GM23338 (cell line): ENCODE measurements around the gene AP1S3. TPM values are rescaled to one million over a fixed set of nuclear protein-coding genes. Genes with fewer than 3 reads are reported as not detected.

Experiments
- ATAC-seq: fragments of 200-7000 bp; cut with Tn5 transposase; 3 replicates; pipeline ENCODE4 v1.9.1; 2020
- DNase-seq: peaks from one replicate; pipeline ENCODE4 v3.0.0-alpha.2; 2015; ENCODE audit warnings: low spot score
- H2AFZ ChIP-seq: fragments of 200-600 bp; sonication (generic); 2 replicates; pipeline ENCODE4 v1.8.0; 2016; ENCODE audit warnings: antibody characterized with exemption, mild to moderate bottlenecking, moderate library complexity
- H3F3A ChIP-seq: fragments of 200-600 bp; sonication (generic); replicated peaks from 2 replicates; pipeline ENCODE4 v1.8.0; 2017; ENCODE audit warnings: antibody characterized with exemption, mixed run types, low read depth
- H3K27ac ChIP-seq: fragments of 200-600 bp; sonication (generic); 2 replicates; pipeline ENCODE4 v1.6.1; 2016; ENCODE audit warnings: low read depth
- H3K27me3 ChIP-seq: fragments of 200-600 bp; sonication (generic); 2 replicates; pipeline ENCODE4 v1.8.0; 2016; ENCODE audit warnings: mild to moderate bottlenecking, mixed run types, moderate library complexity; ENCODE audit not compliant: insufficient read depth
- H3K36me3 ChIP-seq: fragments of 200-600 bp; sonication (generic); 2 replicates; pipeline ENCODE4 v1.8.0; 2016; ENCODE audit warnings: mild to moderate bottlenecking; ENCODE audit not compliant: insufficient read depth
- H3K4me1 ChIP-seq: fragments of 200-600 bp; sonication (generic); 2 replicates; pipeline ENCODE4 v1.8.0; 2016; ENCODE audit warnings: mild to moderate bottlenecking, moderate library complexity; ENCODE audit not compliant: insufficient read depth
- H3K4me2 ChIP-seq: fragments of 200-600 bp; sonication (generic); 2 replicates; pipeline ENCODE4 v1.7.1; 2017; ENCODE audit warnings: mixed run types
- H3K4me3 ChIP-seq: fragments of 200-600 bp; sonication (generic); 2 replicates; pipeline ENCODE4 v1.6.1; 2016; ENCODE audit warnings: mixed run types
- H3K79me2 ChIP-seq: fragments of 200-600 bp; sonication (generic); replicated peaks from 2 replicates; pipeline ENCODE4 v1.8.0; 2017; ENCODE audit warnings: mild to moderate bottlenecking; ENCODE audit not compliant: insufficient read depth
- H3K9me2 ChIP-seq: fragments of 200-600 bp; sonication (generic); 2 replicates; pipeline ENCODE4 v1.8.0; 2017; ENCODE audit not compliant: insufficient read depth
- H4K20me1 ChIP-seq: fragments of 200-600 bp; sonication (generic); replicated peaks from 2 replicates; pipeline ENCODE4 v1.8.0; 2017; ENCODE audit warnings: mild to moderate bottlenecking; ENCODE audit not compliant: insufficient read depth
- H3K27ac Mint-ChIP-seq: 2 replicates; pipeline ENCODE4 v1.8.0; 2020; ENCODE audit warnings: inconsistent platforms, mild to moderate bottlenecking, moderate library complexity, mixed read lengths
- H3K27me3 Mint-ChIP-seq: 3 replicates; pipeline ENCODE4 v1.8.0; 2022; ENCODE audit warnings: low read depth, mild to moderate bottlenecking, moderate library complexity, mixed read lengths, inconsistent platforms; ENCODE audit not compliant: insufficient read depth, poor library complexity
- H3K36me3 Mint-ChIP-seq: 3 replicates; pipeline ENCODE4 v1.8.0; 2021; ENCODE audit warnings: low read depth, mild to moderate bottlenecking, inconsistent platforms, moderate library complexity, mixed read lengths
- H3K4me1 Mint-ChIP-seq: 3 replicates; pipeline ENCODE4 v1.8.0; 2020; ENCODE audit warnings: mild to moderate bottlenecking, inconsistent platforms, mixed read lengths
- H3K4me3 Mint-ChIP-seq: 3 replicates; pipeline ENCODE4 v1.8.0; 2021; ENCODE audit warnings: moderate library complexity, mild to moderate bottlenecking, inconsistent platforms, mixed read lengths
- H3K9me3 Mint-ChIP-seq: 3 replicates; pipeline ENCODE4 v1.8.0; 2020; ENCODE audit warnings: moderate library complexity, mild to moderate bottlenecking, inconsistent platforms, mixed read lengths
- CREB1 ChIP-seq: fragments of 250-450 bp; sonication (Bioruptor Pico); IDR thresholded peaks from 2 replicates; pipeline ENCODE4 v1.5.0; 2020; ENCODE audit warnings: low read depth, mild to moderate bottlenecking, moderate library complexity
- EZH2 ChIP-seq: fragments of 200-600 bp; sonication (generic); IDR thresholded peaks from one replicate; pipeline ENCODE4 v1.8.0; 2017; ENCODE audit warnings: antibody characterized with exemption, mild to moderate bottlenecking, low read depth; ENCODE audit not compliant: unreplicated experiment
- EZH2phosphoT487 ChIP-seq: fragments of 200-600 bp; sonication (generic); IDR thresholded peaks from one replicate; pipeline ENCODE4 v1.8.1; 2018; ENCODE audit warnings: antibody characterized with exemption; ENCODE audit not compliant: unreplicated experiment
- JUNB ChIP-seq: IDR thresholded peaks from one replicate; pipeline ENCODE4 v1.6.1; 2016; ENCODE audit warnings: antibody characterized with exemption; ENCODE audit not compliant: unreplicated experiment
- NANOG ChIP-seq: IDR thresholded peaks from 2 replicates; pipeline ENCODE4 v1.6.1; 2016; ENCODE audit warnings: antibody characterized with exemption, borderline replicate concordance
- POLR2AphosphoS5 ChIP-seq: IDR thresholded peaks from 2 replicates; pipeline ENCODE4 v1.6.1; 2016; ENCODE audit warnings: antibody characterized with exemption, low read depth
- STAT1 ChIP-seq: IDR thresholded peaks from one replicate; pipeline ENCODE4 v1.6.1; 2016; ENCODE audit warnings: antibody characterized with exemption; ENCODE audit not compliant: unreplicated experiment
- ZNF114 ChIP-seq: fragments of 250-450 bp; sonication (Bioruptor Pico); IDR thresholded peaks from 2 replicates; pipeline ENCODE4 v1.5.0; 2020; ENCODE audit warnings: mild to moderate bottlenecking, moderate library complexity
- ZNF331 ChIP-seq: fragments of 250-450 bp; sonication (Bioruptor Pico); IDR thresholded peaks from 2 replicates; pipeline ENCODE4 v1.5.0; 2020; ENCODE audit warnings: low read depth, mild to moderate bottlenecking, moderate library complexity
- polyA plus RNA-seq: library from polyadenylated mRNA; unstranded; fragments of >200 nt; fragmentation: Nextera tagmentation; extraction: Ambion mirVana; gene quantifications from 2 replicates; pipeline ENCODE4 v1.2.1, GENCODE V29; 2016
- total RNA-seq: library from RNA; depleted of rRNA; stranded (reverse); fragments of >200 nt; shearing (Covaris generic); gene quantifications from 2 replicates; pipeline ENCODE4 v1.2.3, GENCODE V29; 2014
- TF ChIP-seq, protein P1 (sequence below), 2 experiments: fragments of 200-600 bp in 1 of 2; sonication (generic) in 1 of 2; conservative IDR thresholded peaks; 2 replicates each; pipeline versions ENCODE4 v1.5.1 to v1.6.1; 2016 to 2017; ENCODE audit warnings: antibody characterized with exemption in 2 of 2, low read depth in 2 of 2, mild to moderate bottlenecking in 2 of 2, moderate library complexity in 1 of 2
- TF ChIP-seq, protein P2 (sequence below): IDR thresholded peaks from one replicate; pipeline ENCODE4 v1.6.1; 2018; ENCODE audit warnings: antibody characterized with exemption; ENCODE audit not compliant: unreplicated experiment

The AP1S3 gene
- total and polyA plus RNA-seq, 2 experiments from 2014 or later: 8.8 to 25.5 TPM

DNA sequence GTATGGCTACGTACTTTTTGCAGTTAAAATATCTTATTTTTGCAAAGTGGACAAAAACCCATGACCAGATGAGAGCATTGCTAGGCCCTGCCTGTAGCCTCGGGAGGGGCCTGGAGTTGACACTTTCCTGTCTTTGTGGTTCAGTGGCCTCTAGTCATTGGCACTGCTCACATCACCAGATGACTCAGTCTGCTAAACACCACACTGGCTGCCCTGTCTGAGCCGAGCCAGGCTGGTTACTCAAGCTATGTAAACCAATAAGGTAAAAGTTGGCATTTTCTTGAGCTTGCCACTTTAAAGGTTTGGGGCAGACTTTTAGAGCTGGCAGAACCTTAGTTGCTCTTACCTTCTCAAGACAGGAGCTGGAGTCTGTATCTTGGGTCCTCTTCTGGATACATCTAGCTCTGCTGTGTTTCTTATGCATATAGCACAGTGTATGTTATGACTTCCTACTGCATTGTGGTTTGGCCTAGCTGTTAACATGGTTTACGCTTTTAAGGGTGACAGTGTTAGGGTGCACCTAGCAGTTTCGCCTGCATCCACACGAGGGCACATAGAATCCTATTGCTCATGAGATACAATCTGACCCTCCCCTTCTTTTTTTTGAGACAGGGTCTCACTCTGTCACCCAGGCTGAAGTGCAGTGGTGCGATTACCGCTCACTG lies 76.4 kb downstream of the AP1S3 start:
- no peaks in the 10 kb centered on the region for H3K4me1 ChIP-seq
- DNase-seq: peak; percentile 64

DNA sequence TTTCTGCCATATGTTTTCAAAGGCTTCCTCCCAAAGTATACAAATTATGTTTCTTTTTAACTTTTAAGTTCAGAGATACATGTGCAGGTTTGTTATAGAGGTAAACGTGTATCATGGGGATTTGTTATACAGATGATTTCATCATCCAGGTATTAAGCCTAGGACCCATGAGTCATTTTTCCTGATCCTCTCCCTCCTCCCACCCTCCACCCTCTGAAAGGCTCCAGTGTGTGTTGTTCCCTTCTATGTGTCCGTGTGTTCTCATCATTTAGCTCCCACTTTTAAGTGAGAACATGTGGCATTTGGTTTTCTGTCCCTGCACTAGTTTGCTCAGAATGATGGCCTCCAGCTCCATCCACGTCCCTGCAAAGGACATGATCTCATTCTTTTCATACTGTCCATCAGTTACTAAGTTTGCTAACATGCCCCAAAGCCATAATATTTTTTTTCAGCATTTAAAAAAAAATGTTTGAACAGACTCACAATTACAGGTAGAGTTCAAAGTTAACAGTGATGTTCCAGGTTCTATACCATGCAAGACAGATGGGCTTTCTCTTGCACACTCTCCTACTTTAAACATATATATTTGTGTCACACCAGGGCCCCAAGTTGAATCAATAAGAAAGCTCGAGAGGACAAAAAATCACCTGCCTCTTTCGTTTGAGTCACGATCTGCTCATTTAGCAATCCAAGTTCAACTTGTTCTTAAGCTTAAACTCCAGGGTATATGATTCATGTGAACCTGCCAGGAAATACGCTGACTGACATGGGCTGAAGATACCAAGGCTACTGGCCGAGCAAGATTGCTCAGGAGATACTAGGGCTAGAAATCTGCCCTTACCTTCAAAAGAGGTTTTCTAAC lies 77.6 kb downstream of the AP1S3 start:
- H3K4me1 ChIP-seq: no peaks in the 10 kb centered on the region
- H3K4me3 ChIP-seq: no peak overlapping the region
- TF ChIP-seq EZH2 (no peak), ZNF331 (CRISPR knock-in tag) (no peak), STAT1 (no peak), JUNB (no peak), NANOG (no peak), CREB1 (CRISPR knock-in tag) (no peak), EZH2phosphoT487 (no peak), POLR2AphosphoS5 (no peak), ZNF114 (CRISPR knock-in tag) (no peak)
- TF ChIP-seq, protein P1, sequence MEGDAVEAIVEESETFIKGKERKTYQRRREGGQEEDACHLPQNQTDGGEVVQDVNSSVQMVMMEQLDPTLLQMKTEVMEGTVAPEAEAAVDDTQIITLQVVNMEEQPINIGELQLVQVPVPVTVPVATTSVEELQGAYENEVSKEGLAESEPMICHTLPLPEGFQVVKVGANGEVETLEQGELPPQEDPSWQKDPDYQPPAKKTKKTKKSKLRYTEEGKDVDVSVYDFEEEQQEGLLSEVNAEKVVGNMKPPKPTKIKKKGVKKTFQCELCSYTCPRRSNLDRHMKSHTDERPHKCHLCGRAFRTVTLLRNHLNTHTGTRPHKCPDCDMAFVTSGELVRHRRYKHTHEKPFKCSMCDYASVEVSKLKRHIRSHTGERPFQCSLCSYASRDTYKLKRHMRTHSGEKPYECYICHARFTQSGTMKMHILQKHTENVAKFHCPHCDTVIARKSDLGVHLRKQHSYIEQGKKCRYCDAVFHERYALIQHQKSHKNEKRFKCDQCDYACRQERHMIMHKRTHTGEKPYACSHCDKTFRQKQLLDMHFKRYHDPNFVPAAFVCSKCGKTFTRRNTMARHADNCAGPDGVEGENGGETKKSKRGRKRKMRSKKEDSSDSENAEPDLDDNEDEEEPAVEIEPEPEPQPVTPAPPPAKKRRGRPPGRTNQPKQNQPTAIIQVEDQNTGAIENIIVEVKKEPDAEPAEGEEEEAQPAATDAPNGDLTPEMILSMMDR (conservative IDR thresholded peaks at IDR 0.05; ENCODE audit: low read depth in 2 of 2): no peak
- TF ChIP-seq, protein P2, sequence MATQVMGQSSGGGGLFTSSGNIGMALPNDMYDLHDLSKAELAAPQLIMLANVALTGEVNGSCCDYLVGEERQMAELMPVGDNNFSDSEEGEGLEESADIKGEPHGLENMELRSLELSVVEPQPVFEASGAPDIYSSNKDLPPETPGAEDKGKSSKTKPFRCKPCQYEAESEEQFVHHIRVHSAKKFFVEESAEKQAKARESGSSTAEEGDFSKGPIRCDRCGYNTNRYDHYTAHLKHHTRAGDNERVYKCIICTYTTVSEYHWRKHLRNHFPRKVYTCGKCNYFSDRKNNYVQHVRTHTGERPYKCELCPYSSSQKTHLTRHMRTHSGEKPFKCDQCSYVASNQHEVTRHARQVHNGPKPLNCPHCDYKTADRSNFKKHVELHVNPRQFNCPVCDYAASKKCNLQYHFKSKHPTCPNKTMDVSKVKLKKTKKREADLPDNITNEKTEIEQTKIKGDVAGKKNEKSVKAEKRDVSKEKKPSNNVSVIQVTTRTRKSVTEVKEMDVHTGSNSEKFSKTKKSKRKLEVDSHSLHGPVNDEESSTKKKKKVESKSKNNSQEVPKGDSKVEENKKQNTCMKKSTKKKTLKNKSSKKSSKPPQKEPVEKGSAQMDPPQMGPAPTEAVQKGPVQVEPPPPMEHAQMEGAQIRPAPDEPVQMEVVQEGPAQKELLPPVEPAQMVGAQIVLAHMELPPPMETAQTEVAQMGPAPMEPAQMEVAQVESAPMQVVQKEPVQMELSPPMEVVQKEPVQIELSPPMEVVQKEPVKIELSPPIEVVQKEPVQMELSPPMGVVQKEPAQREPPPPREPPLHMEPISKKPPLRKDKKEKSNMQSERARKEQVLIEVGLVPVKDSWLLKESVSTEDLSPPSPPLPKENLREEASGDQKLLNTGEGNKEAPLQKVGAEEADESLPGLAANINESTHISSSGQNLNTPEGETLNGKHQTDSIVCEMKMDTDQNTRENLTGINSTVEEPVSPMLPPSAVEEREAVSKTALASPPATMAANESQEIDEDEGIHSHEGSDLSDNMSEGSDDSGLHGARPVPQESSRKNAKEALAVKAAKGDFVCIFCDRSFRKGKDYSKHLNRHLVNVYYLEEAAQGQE: no peak

More for the DNA sequence above, 76.4 kb downstream of the AP1S3 start:
- Histone ChIP-seq H3K36me3 (no peaks in the 10 kb centered on the region), H3K9me2 (no peaks in the 10 kb centered on the region), H3K79me2 (no peaks in the 10 kb centered on the region), H3F3A (no peaks in the 10 kb centered on the region), H3K27ac (no peak overlapping the region), H3K4me3 (no peak overlapping the region), H4K20me1 (no peaks in the 10 kb centered on the region), H3K4me2 (no peak overlapping the region), H2AFZ (no peak overlapping the region), H3K27me3 (no peaks in the 10 kb centered on the region)
- H3K36me3 Mint-ChIP-seq: peaks cover 3% of the 10 kb centered on the region; the same call in 1 of the 3 replicates
- no peaks in the 10 kb centered on the region for H3K27me3 Mint-ChIP-seq
- H3K9me3 Mint-ChIP-seq: no peaks in the 10 kb centered on the region
- TF ChIP-seq EZH2phosphoT487 (no peak), CREB1 (CRISPR knock-in tag) (no peak)
- TF ChIP-seq, protein P1 (conservative IDR thresholded peaks at IDR 0.05; ENCODE audit: low read depth in 2 of 2): peak; percentile 43 to 54
- ATAC-seq: peak; percentile 95
- no peak overlapping the region for H3K4me3 Mint-ChIP-seq
- peaks cover 3% of the 10 kb centered on the region; the same call in 2 of the 3 replicates for H3K4me1 Mint-ChIP-seq
- H3K27ac Mint-ChIP-seq: no peak overlapping the region

More for the DNA sequence above, 77.6 kb downstream of the AP1S3 start:
- Mint-ChIP-seq H3K27me3 (no peaks in the 10 kb centered on the region), H3K4me1 (peaks cover 3% of the 10 kb centered on the region; the same call in 2 of the 3 replicates), H3K4me3 (no peak overlapping the region), H3K9me3 (no peaks in the 10 kb centered on the region), H3K36me3 (peaks cover 3% of the 10 kb centered on the region; the same call in 1 of the 3 replicates), H3K27ac (0 out of 2 replicates have a peak overlapping the region, but pooled peaks have one; percentile 11)
- no peak overlapping the region for H3K27ac ChIP-seq
- H3F3A ChIP-seq: no peaks in the 10 kb centered on the region
- H3K9me2 ChIP-seq: no peaks in the 10 kb centered on the region
- no peaks in the 10 kb centered on the region for H4K20me1 ChIP-seq
- H2AFZ ChIP-seq: no peak overlapping the region
- H3K79me2 ChIP-seq: no peaks in the 10 kb centered on the region
- DNase-seq (no peak), ATAC-seq (no peak)
- no peak overlapping the region for H3K4me2 ChIP-seq
- H3K36me3 ChIP-seq: no peaks in the 10 kb centered on the region
- no peaks in the 10 kb centered on the region for H3K27me3 ChIP-seq
